GM18511 (cell line): ENCODE data around the gene TRHDE.

Source experiments
- ATAC-seq: cut with Tn5 transposase; IDR thresholded peaks from one replicate; pipeline ENCODE4 v1.9.1; 2021; ENCODE audit warnings: mild to moderate bottlenecking, moderate library complexity; ENCODE audit not compliant: unreplicated experiment

TRHDE gene

GRCh38 chr12:72272731-72273498 is 745 bp downstream of the TRHDE start:
- no peak for ATAC-seq

- no peak for ATAC-seq
Observed at GRCh38 chr12:72273499-72273837, 1.3 kb downstream of the TRHDE start.

- no peak for ATAC-seq
Observed at GRCh38 chr12:72273851-72274351, 1.7 kb downstream of the TRHDE start.

- ATAC-seq = no peak
Observed at GRCh38 chr12:72274931-72275330, 2.8 kb downstream of the TRHDE start.

- ATAC-seq = no peak
Observed at GRCh38 chr12:72275526-72275925, 3.4 kb downstream of the TRHDE start.

GRCh38 chr12:72276181-72276805 is 4.1 kb downstream of the TRHDE start:
- ATAC-seq = no peak

GRCh38 chr12:72277415-72277814 is 5.2 kb downstream of the TRHDE start:
- no peak for ATAC-seq

GRCh38 chr12:72278894-72279293 is 6.7 kb downstream of the TRHDE start:
- ATAC-seq = no peak

GRCh38 chr12:72281126-72281525 is 9.0 kb downstream of the TRHDE start:
- ATAC-seq = no peak

GRCh38 chr12:72282721-72283120 is 10.6 kb downstream of the TRHDE start:
- ATAC-seq = no peak

GRCh38 chr12:72285861-72286260 is 13.7 kb downstream of the TRHDE start:
- ATAC-seq = no peak

GRCh38 chr12:72286526-72286925 is 14.4 kb downstream of the TRHDE start:
- no peak for ATAC-seq

- no peak for ATAC-seq
Observed at GRCh38 chr12:72288436-72288835, 16.3 kb downstream of the TRHDE start.

- no peak for ATAC-seq
Observed at GRCh38 chr12:72288911-72289310, 16.7 kb downstream of the TRHDE start.

- ATAC-seq = no peak
Observed at GRCh38 chr12:72289633-72290032, 17.5 kb downstream of the TRHDE start.

- no peak for ATAC-seq
Observed at GRCh38 chr12:72291175-72291574, 19.0 kb downstream of the TRHDE start.

- no peak for ATAC-seq
Observed at GRCh38 chr12:72293701-72294100, 21.5 kb downstream of the TRHDE start.

GRCh38 chr12:72295101-72295500 is 22.9 kb downstream of the TRHDE start:
- ATAC-seq = no peak

GRCh38 chr12:72295744-72296143 is 23.6 kb downstream of the TRHDE start:
- ATAC-seq = no peak

- ATAC-seq = no peak
Observed at GRCh38 chr12:72296389-72296788, 24.2 kb downstream of the TRHDE start.

GRCh38 chr12:72297666-72298065 is 25.5 kb downstream of the TRHDE start:
- ATAC-seq = no peak

- no peak for ATAC-seq
Observed at GRCh38 chr12:72300728-72301127, 28.6 kb downstream of the TRHDE start.

GRCh38 chr12:72304751-72305150 is 32.6 kb downstream of the TRHDE start:
- no peak for ATAC-seq
